Nephron progenitor cell (in vitro differentiated cells): ENCODE data around the gene MSH5.

Experiments used
- DNase-seq: peaks from one replicate; pipeline ENCODE4 v3.0.0; 2021
- H3K27ac Mint-ChIP-seq: 2 replicates; pipeline ENCODE4 v1.8.0; 2021; ENCODE audit warnings: mild to moderate bottlenecking, moderate library complexity, mixed read lengths
- H3K27me3 Mint-ChIP-seq: 2 replicates; pipeline ENCODE4 v1.8.0; 2021; ENCODE audit warnings: mild to moderate bottlenecking, low read depth, mixed read lengths; ENCODE audit not compliant: poor library complexity
- H3K36me3 Mint-ChIP-seq: 2 replicates; pipeline ENCODE4 v1.8.0; 2021; ENCODE audit warnings: low read depth, mixed read lengths
- H3K4me1 Mint-ChIP-seq: 2 replicates; pipeline ENCODE4 v1.8.0; 2021; ENCODE audit warnings: mixed read lengths
- H3K4me3 Mint-ChIP-seq: 2 replicates; pipeline ENCODE4 v1.8.0; 2021; ENCODE audit warnings: mild to moderate bottlenecking, moderate library complexity, mixed read lengths
- H3K9me3 Mint-ChIP-seq: 2 replicates; pipeline ENCODE4 v1.8.0; 2021; ENCODE audit warnings: mild to moderate bottlenecking, moderate library complexity, mixed read lengths
- CTCF ChIP-seq: fragments of 200-600 bp; sonication (generic); IDR thresholded peaks from 2 replicates; pipeline ENCODE4 v1.5.0; 2021; ENCODE audit warnings: antibody characterized with exemption

The MSH5 gene

GRCh38 chr6:31736021-31736767 lies 3.6 kb upstream of the MSH5 start, which contains the start of gene CLIC1:
Gene CLIC1 (minus strand): TSS chr6:31736530. CDS start chr6:31736300, 230 bp downstream.
- Mint-ChIP-seq H3K9me3 (no peaks in the 10 kb centered on the region), H3K27me3 (peaks cover 3% of the 10 kb centered on the region), H3K4me3 (peak within 1 kb of the TSS; percentile 98), H3K36me3 (peaks cover 29% of the 10 kb centered on the region), H3K27ac (peak within 1 kb of the TSS; percentile 99), H3K4me1 (peaks cover 83% of the 10 kb centered on the region)
- DNase-seq, result peak; percentile 71
- no peak for TF ChIP-seq CTCF

GRCh38 chr6:31736768-31737314 lies 3.0 kb upstream of the MSH5 start:
- no peak for TF ChIP-seq CTCF
- H3K4me3 Mint-ChIP-seq, result peak overlapping the region; percentile 98

GRCh38 chr6:31737315-31737990 lies 2.4 kb upstream of the MSH5 start:
- H3K27ac Mint-ChIP-seq, result peak overlapping the region; percentile 99
- H3K27me3 Mint-ChIP-seq, result peaks cover 3% of the 10 kb centered on the region

More at GRCh38 chr6:31736768-31737314, 3.0 kb upstream of the MSH5 start:
- H3K36me3 Mint-ChIP-seq, result peaks cover 28% of the 10 kb centered on the region
- no peaks in the 10 kb centered on the region for H3K9me3 Mint-ChIP-seq
- H3K4me1 Mint-ChIP-seq, result peaks cover 84% of the 10 kb centered on the region
- H3K27ac Mint-ChIP-seq, result peak overlapping the region; percentile 99
- no peak for DNase-seq
- peaks cover 3% of the 10 kb centered on the region for H3K27me3 Mint-ChIP-seq

GRCh38 chr6:31737991-31738979 lies 1.5 kb upstream of the MSH5 start:
- no peaks in the 10 kb centered on the region for H3K9me3 Mint-ChIP-seq

More at GRCh38 chr6:31737315-31737990, 2.4 kb upstream of the MSH5 start:
- H3K9me3 Mint-ChIP-seq, result no peaks in the 10 kb centered on the region
- peak; percentile 54 for DNase-seq
- peaks cover 85% of the 10 kb centered on the region for H3K4me1 Mint-ChIP-seq
- no peak for TF ChIP-seq CTCF
- peak overlapping the region; percentile 98 for H3K4me3 Mint-ChIP-seq
- H3K36me3 Mint-ChIP-seq, result peaks cover 25% of the 10 kb centered on the region

More at GRCh38 chr6:31737991-31738979, 1.5 kb upstream of the MSH5 start:
- Mint-ChIP-seq H3K27ac (peak overlapping the region; percentile 99), H3K27me3 (peaks cover 3% of the 10 kb centered on the region), H3K4me1 (peaks cover 89% of the 10 kb centered on the region), H3K36me3 (peaks cover 29% of the 10 kb centered on the region), H3K4me3 (peak overlapping the region; percentile 98)
- DNase-seq, result no peak
- no peak for TF ChIP-seq CTCF
